Right lobe of liver (tissue), 6 donors: ENCODE results near the gene SLC45A1. TPM values are rescaled to one million over a fixed set of nuclear protein-coding genes. Genes with fewer than 3 reads are reported as not detected.

Source experiments
- ATAC-seq, 4 donors: fragments of 200-7000 bp; cut with Tn5 transposase; one replicate each; pipeline ENCODE4 v1.9.1; 2020; ENCODE audit warnings: mild to moderate bottlenecking in 4 of 4, moderate library complexity in 4 of 4
- DNase-seq, 3 donors: peaks; one replicate each; pipeline ENCODE4 v3.0.0-alpha.2; 2020
- H3K27ac ChIP-seq, 3 donors: fragments of 200-600 bp; one replicate each; pipeline ENCODE4 v1.8.0; 2022
- H3K27me3 ChIP-seq, 2 donors: fragments of 200-600 bp; one replicate each; pipeline ENCODE4 v1.8.0; 2022
- H3K36me3 ChIP-seq, 4 donors: fragments of 200-600 bp; sonication (generic) in 1 of 4; one replicate each; pipeline versions ENCODE4 v1.5.1 to v1.8.0; 2017 to 2022; ENCODE audit warnings: control low read depth in 1 of 4
- H3K4me1 ChIP-seq, 4 donors: fragments of 200-600 bp; sonication (generic) in 1 of 4; one replicate each; pipeline versions ENCODE4 v1.5.1 to v1.8.0; 2017 to 2022; ENCODE audit warnings: control low read depth in 1 of 4
- H3K4me3 ChIP-seq, 3 donors: fragments of 200-600 bp; one replicate each; pipeline ENCODE4 v1.8.0; 2022
- H3K9me3 ChIP-seq, 4 donors: fragments of 200-600 bp; sonication (generic) in 1 of 4; one replicate each; pipeline versions ENCODE4 v1.5.1 to v1.8.0; 2017 to 2022; ENCODE audit warnings: control low read depth in 1 of 4
- POLR2A ChIP-seq: fragments of 450-650 bp; IDR thresholded peaks from one replicate; pipeline ENCODE4 v1.6.1; 2017; ENCODE audit warnings: antibody characterized with exemption, mild to moderate bottlenecking
- WGBS: methylation state at CpG from one replicate; pipeline ENCODE4 v1.1.6; 2018; ENCODE audit warnings: low coverage, low lambda C conversion rate; ENCODE audit not compliant: insufficient coverage; ENCODE audit errors: missing lambda C conversion rate; 5-methylcytosine and 5-hydroxymethylcytosine counted together
- intact Hi-C, 2 donors: fragments of 100-400 bp; cut with DNase I; formaldehyde crosslinking; loops; one replicate each; pipeline versions ENCODE4 v1.11.2 to v1.14.1; 2022
- total RNA-seq, 6 experiments: library from RNA; depleted of rRNA in 2 of 6; stranded (reverse); fragments of >200 nt in 2 of 6; fragmentation: NEBNext Ultra II Directional in 3 of 6; extraction: Animal tissue kit (Norgen Biotek cat#: 25700) in 3 of 6; gene quantifications; one replicate each; pipeline versions ENCODE4 v1.1.0 to v1.2.4, GENCODE V29; 2016 to 2023
- TF ChIP-seq, protein P1 (sequence below), 4 donors: fragments of 200-600 bp in 3 of 4; fragments of 450-650 bp in 1 of 4; IDR thresholded peaks; one replicate each; pipeline versions ENCODE4 v1.5.1 to v1.8.0; 2016 to 2022; ENCODE audit warnings: antibody characterized with exemption in 4 of 4, mild to moderate bottlenecking in 2 of 4
- donor health status: DM: no; HTN: yes; CAD: no.
- donor health status: DM: no; HTN: no; CAD: no.
- donor health status: DM: no; HTN: no; CAD: no.
- donor health status: DM: no; HTN: yes; CAD: no.
- donor health status: DM: no; HTN: yes; CAD: no.

Gene SLC45A1
- total RNA-seq, 6 experiments from 2014 or later = 0.13 to 0.53 (median 0.25) TPM; not detected in 1

DNA sequence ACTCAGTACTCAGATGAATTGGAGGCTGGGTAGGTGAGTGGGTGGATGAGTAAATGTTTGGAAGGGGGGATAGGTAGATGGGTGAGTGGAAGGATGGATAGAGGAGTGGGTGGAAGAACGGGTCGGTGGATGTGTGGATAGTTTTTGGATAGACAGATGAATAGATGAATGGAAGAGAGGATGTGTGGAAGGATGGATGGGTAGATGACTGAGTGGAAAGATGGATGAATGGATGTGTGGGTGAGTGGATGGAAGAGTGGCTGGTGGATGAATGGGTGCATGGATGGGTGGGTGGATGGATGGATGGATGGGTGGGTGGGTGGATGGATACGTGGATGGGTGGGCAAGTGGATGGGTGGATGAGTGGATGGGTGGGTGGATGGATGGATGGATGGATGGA is 3.7 kb downstream of the SLC45A1 start:
- no peak overlapping the region for H3K4me3 ChIP-seq
- no peak overlapping the region for H3K27ac ChIP-seq
- intact Hi-C loops = no loop called here
- no peak for DNase-seq
- H3K4me1 ChIP-seq = no peaks in the 10 kb centered on the region
- no peaks in the 10 kb centered on the region for H3K36me3 ChIP-seq
- TF ChIP-seq, protein P1, sequence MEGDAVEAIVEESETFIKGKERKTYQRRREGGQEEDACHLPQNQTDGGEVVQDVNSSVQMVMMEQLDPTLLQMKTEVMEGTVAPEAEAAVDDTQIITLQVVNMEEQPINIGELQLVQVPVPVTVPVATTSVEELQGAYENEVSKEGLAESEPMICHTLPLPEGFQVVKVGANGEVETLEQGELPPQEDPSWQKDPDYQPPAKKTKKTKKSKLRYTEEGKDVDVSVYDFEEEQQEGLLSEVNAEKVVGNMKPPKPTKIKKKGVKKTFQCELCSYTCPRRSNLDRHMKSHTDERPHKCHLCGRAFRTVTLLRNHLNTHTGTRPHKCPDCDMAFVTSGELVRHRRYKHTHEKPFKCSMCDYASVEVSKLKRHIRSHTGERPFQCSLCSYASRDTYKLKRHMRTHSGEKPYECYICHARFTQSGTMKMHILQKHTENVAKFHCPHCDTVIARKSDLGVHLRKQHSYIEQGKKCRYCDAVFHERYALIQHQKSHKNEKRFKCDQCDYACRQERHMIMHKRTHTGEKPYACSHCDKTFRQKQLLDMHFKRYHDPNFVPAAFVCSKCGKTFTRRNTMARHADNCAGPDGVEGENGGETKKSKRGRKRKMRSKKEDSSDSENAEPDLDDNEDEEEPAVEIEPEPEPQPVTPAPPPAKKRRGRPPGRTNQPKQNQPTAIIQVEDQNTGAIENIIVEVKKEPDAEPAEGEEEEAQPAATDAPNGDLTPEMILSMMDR (IDR thresholded peaks at IDR 0.05) = no peak
- TF ChIP-seq POLR2A = no peak
- H3K9me3 ChIP-seq = no peaks in the 10 kb centered on the region
- ATAC-seq = no peak
- H3K27me3 ChIP-seq = no peaks in the 10 kb centered on the region
- WGBS = 68% methylated on average over 3 of the region's 3 CpGs

DNA sequence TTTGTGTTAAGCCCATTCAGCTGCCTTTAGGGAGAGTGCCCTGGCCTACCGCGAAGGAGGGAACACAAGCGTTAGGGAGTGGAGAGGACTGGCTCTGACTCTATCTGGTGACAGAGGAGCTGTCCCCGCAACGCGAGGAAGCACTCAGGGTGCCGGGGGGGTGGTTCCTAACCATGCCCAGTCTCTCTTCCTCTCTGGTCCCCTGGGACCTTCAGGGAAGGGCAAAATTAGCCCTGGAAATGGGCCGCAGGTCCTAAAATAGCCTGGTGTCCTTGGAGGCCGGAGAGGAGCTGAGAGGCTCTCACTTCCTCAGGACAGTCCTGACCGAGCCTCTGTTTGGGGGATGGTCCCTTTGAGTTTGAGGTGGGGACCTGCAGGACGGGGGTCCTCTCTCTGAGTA is 5.8 kb downstream of the SLC45A1 start:
- TF ChIP-seq, protein P1 (IDR thresholded peaks at IDR 0.05) = no peak
- TF ChIP-seq POLR2A = no peak
- Histone ChIP-seq H3K27me3 (no peaks in the 10 kb centered on the region), H3K36me3 (no peaks in the 10 kb centered on the region), H3K9me3 (no peaks in the 10 kb centered on the region), H3K4me1 (no peaks in the 10 kb centered on the region), H3K4me3 (no peak overlapping the region), H3K27ac (no peak overlapping the region)
- DNase-seq (no peak), ATAC-seq (peak in 3 of 4 donors; percentile 22 to 36 (median 32))
- intact Hi-C loops = no loop called here
- 51% methylated on average over 3 of the region's 11 CpGs for WGBS

DNA sequence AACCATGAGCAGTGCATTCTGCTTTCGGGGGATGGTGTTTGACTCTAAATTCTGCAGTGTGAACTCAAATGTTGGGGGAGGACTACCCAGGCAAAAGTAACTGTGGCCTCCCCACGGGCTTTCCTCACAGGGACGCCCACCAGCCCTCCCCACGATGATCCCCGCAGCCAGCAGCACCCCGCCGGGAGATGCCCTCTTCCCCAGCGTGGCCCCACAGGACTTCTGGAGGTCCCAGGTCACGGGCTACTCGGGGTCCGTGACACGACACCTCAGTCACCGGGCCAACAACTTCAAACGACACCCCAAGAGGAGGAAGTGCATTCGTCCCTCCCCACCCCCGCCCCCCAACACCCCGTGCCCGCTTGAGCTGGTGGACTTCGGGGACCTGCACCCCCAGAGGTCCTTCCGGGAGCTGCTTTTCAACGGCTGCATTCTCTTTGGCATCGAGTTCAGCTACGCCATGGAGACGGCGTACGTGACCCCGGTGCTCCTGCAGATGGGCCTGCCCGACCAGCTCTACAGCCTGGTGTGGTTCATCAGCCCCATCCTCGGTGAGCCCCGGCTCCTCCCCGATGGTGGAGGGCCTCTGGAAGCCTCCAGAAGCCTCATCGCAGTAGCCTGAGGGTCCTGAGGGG is 6.4 kb downstream of the SLC45A1 start:
- Histone ChIP-seq H3K27ac (no peak overlapping the region), H3K9me3 (no peaks in the 10 kb centered on the region), H3K4me1 (no peaks in the 10 kb centered on the region), H3K36me3 (no peaks in the 10 kb centered on the region), H3K27me3 (no peaks in the 10 kb centered on the region), H3K4me3 (no peak overlapping the region)
- DNase-seq (no peak), ATAC-seq (peak in 1 of 4 donors; percentile 19)
- TF ChIP-seq POLR2A = no peak
- WGBS = 67% methylated on average over 3 of the region's 32 CpGs
- intact Hi-C loops = no loop called here

DNA sequence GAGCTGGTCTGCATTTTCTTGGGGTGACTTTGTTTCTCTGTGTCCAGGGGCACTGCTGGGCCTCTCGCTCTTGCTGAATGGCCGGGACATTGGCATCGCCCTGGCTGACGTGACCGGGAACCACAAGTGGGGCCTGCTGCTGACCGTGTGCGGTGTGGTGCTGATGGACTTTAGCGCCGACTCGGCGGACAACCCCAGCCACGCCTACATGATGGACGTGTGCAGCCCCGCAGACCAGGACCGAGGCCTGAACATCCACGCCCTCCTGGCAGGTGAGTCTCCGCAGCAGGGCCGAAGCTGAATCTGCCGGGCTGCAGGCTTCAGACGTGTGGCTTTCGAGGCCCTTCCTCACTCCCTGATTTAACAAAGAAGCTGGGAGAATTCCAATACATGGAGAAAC is 7.9 kb downstream of the SLC45A1 start:
- intact Hi-C loops = no loop called here
- 96% methylated on average over 4 of the region's 21 CpGs for WGBS
- H3K9me3 ChIP-seq = no peaks in the 10 kb centered on the region
- ATAC-seq (no peak), DNase-seq (no peak)
- no peak overlapping the region for H3K27ac ChIP-seq
- no peak overlapping the region for H3K4me3 ChIP-seq
- no peaks in the 10 kb centered on the region for H3K36me3 ChIP-seq
- H3K4me1 ChIP-seq = no peaks in the 10 kb centered on the region
- no peak for TF ChIP-seq POLR2A
- TF ChIP-seq, protein P1 (IDR thresholded peaks at IDR 0.05) = no peak
- no peaks in the 10 kb centered on the region for H3K27me3 ChIP-seq

DNA sequence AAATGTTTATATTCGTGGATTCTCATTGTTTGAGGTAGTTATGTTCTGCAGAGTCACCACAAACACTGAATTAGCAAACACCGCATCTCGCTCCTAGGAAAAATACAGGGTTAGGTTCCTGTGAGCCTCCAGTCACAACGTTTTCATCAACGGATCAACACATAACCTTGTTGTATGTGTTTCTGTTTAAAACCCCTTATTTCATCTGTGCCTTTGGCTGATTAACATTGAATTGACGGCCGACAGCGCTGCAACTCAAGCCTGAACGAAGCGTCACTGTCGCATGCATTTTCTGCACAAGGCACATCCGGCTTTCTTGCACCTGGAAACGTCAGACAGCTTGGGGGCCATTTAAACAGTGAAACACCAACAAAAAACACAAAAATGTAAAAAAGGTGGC is 8.4 kb downstream of the SLC45A1 start:
- Histone ChIP-seq H3K27ac (no peak overlapping the region), H3K27me3 (no peaks in the 10 kb centered on the region), H3K4me3 (no peak overlapping the region), H3K4me1 (no peaks in the 10 kb centered on the region), H3K36me3 (no peaks in the 10 kb centered on the region), H3K9me3 (no peaks in the 10 kb centered on the region)
- intact Hi-C loops = no loop called here
- WGBS = 91% methylated on average over 12 of the region's 13 CpGs
- DNase-seq (no peak), ATAC-seq (no peak)
- TF ChIP-seq, protein P1 (IDR thresholded peaks at IDR 0.05) = no peak
- TF ChIP-seq POLR2A = no peak
